Glutamatergic neuron (in vitro differentiated cells): ENCODE data around the gene HIVEP2. TPM values are rescaled to one million over a fixed set of nuclear protein-coding genes. Genes with fewer than 3 reads are reported as not detected.

Experiments
- DNase-seq: peaks from one replicate; pipeline ENCODE4 v3.0.0; 2022
- H3K27ac Mint-ChIP-seq: one replicate; pipeline ENCODE4 v1.8.0; 2020; ENCODE audit warnings: mild to moderate bottlenecking, mixed read lengths, inconsistent platforms; ENCODE audit not compliant: unreplicated experiment
- H3K27me3 Mint-ChIP-seq: one replicate; pipeline ENCODE4 v1.8.0; 2020; ENCODE audit warnings: mild to moderate bottlenecking, moderate library complexity, mixed read lengths, inconsistent platforms; ENCODE audit not compliant: unreplicated experiment
- H3K36me3 Mint-ChIP-seq: one replicate; pipeline ENCODE4 v1.8.0; 2020; ENCODE audit warnings: mild to moderate bottlenecking, mixed read lengths, inconsistent platforms; ENCODE audit not compliant: unreplicated experiment
- H3K4me1 Mint-ChIP-seq: one replicate; pipeline ENCODE4 v1.8.0; 2020; ENCODE audit warnings: mild to moderate bottlenecking, low read depth, mixed read lengths, inconsistent platforms; ENCODE audit not compliant: unreplicated experiment
- H3K4me3 Mint-ChIP-seq: one replicate; pipeline ENCODE4 v1.8.0; 2020; ENCODE audit warnings: mild to moderate bottlenecking, mixed read lengths, inconsistent platforms; ENCODE audit not compliant: unreplicated experiment
- H3K9me3 Mint-ChIP-seq: one replicate; pipeline ENCODE4 v1.8.0; 2020; ENCODE audit warnings: mild to moderate bottlenecking, moderate library complexity, mixed read lengths, inconsistent platforms; ENCODE audit not compliant: unreplicated experiment
- total RNA-seq: library from RNA; stranded (reverse); fragmentation: NEBNext Ultra II Directional; extraction: Animal tissue kit (Norgen Biotek cat#: 25700); gene quantifications from one replicate; pipeline ENCODE4 v1.2.1, GENCODE V29; 2021; ENCODE audit not compliant: unreplicated experiment
- TF ChIP-seq, protein P1 (sequence below): fragments of 200-600 bp; sonication (generic); IDR thresholded peaks from one replicate; pipeline ENCODE4 v1.5.0; 2021; ENCODE audit not compliant: partially characterized antibody, unreplicated experiment

Gene HIVEP2
- total RNA-seq, 1 donor from 2014 or later = 2.6 TPM

DNA sequence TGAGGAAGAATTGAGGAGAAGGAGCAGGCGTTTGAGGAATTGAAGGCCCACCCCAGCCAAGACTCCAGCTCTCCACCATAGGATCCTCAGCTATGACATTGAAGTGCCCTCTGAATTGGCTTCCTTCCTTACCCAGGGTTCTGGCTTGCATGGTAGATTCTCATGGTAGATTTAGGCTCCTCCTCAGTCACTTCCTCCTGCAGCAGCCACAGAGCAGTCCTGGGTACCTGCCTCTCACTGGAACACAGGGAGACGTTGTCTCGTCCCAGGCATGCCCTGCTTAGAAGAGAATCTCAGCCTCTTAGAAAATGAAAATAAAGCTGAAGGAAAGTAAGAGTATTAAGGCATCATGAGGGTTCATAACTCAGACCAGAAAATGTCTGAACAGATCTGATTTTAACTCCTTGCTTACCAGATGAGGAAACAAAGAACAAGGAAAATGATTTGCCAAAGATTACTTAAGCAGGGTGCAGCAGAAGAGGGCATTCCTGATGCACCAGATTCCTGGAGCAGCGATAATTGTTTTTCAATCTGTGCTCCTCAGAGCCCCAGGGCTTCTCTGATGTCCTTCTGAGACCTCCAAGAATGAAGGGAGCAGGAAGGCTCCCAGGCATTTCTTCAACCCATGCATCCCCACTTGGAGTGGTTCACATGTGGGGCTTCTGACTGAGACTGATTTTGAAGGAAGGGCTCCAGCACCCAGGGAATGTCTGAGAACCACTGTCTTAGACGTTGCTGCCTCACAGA lies 219.8 kb downstream of the HIVEP2 start:
- Mint-ChIP-seq H3K9me3 (no peaks in the 10 kb centered on the region), H3K27ac (no peak overlapping the region), H3K4me1 (no peaks in the 10 kb centered on the region), H3K27me3 (peaks cover 2% of the 10 kb centered on the region), H3K36me3 (no peaks in the 10 kb centered on the region), H3K4me3 (no peak overlapping the region)
- DNase-seq = no peak
- TF ChIP-seq, protein P1, sequence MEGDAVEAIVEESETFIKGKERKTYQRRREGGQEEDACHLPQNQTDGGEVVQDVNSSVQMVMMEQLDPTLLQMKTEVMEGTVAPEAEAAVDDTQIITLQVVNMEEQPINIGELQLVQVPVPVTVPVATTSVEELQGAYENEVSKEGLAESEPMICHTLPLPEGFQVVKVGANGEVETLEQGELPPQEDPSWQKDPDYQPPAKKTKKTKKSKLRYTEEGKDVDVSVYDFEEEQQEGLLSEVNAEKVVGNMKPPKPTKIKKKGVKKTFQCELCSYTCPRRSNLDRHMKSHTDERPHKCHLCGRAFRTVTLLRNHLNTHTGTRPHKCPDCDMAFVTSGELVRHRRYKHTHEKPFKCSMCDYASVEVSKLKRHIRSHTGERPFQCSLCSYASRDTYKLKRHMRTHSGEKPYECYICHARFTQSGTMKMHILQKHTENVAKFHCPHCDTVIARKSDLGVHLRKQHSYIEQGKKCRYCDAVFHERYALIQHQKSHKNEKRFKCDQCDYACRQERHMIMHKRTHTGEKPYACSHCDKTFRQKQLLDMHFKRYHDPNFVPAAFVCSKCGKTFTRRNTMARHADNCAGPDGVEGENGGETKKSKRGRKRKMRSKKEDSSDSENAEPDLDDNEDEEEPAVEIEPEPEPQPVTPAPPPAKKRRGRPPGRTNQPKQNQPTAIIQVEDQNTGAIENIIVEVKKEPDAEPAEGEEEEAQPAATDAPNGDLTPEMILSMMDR = no peak

DNA sequence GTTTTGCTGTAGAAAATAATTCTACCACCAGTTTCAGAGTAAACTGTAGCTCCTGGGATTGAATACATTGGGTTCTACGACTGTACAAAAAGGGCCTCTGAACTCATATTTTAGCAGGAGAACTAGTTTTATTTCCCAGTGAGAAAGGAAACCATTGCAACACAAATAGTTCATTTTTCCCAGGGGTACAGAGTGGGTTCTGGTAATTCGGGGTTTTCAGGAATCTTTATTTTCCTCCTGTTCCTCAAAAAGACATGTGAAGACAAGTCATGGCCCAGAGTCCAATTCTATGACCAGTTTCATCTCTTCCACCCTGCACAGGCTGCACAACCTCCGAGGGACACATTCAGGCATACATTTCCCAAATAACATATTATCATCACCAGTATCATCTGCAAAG lies 222.1 kb downstream of the HIVEP2 start:
- Mint-ChIP-seq H3K27ac (no peak overlapping the region), H3K4me1 (no peaks in the 10 kb centered on the region), H3K9me3 (peaks cover 3% of the 10 kb centered on the region), H3K27me3 (peaks cover 2% of the 10 kb centered on the region), H3K4me3 (no peak overlapping the region), H3K36me3 (peaks cover 9% of the 10 kb centered on the region)
- TF ChIP-seq, protein P1 = no peak
- no peak for DNase-seq

DNA sequence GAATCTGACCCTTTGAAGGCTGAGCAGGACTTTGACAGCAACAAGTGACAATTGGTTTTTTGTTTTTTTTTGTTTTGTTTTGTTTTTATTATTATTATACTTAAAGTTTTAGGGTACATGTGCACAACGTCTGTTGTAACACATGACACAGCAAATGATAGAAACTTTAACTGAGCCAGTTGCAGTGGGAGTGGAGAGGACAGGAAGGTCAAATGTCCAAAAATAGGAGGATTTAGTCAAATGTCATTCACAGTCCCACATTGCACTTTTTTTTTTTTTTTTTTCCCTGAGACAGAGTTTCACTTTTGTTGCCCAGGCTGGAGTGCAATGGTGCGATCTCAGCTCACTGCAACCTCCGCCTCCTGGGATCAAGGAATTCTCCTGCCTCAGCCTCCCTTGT lies 223.0 kb downstream of the HIVEP2 start:
- H3K36me3 Mint-ChIP-seq = peaks cover 9% of the 10 kb centered on the region
- peaks cover 2% of the 10 kb centered on the region for H3K27me3 Mint-ChIP-seq
- H3K9me3 Mint-ChIP-seq = peaks cover 3% of the 10 kb centered on the region
- no peaks in the 10 kb centered on the region for H3K4me1 Mint-ChIP-seq
- no peak overlapping the region for H3K27ac Mint-ChIP-seq
- no peak overlapping the region for H3K4me3 Mint-ChIP-seq
- TF ChIP-seq, protein P1 = no peak
- DNase-seq = no peak

DNA sequence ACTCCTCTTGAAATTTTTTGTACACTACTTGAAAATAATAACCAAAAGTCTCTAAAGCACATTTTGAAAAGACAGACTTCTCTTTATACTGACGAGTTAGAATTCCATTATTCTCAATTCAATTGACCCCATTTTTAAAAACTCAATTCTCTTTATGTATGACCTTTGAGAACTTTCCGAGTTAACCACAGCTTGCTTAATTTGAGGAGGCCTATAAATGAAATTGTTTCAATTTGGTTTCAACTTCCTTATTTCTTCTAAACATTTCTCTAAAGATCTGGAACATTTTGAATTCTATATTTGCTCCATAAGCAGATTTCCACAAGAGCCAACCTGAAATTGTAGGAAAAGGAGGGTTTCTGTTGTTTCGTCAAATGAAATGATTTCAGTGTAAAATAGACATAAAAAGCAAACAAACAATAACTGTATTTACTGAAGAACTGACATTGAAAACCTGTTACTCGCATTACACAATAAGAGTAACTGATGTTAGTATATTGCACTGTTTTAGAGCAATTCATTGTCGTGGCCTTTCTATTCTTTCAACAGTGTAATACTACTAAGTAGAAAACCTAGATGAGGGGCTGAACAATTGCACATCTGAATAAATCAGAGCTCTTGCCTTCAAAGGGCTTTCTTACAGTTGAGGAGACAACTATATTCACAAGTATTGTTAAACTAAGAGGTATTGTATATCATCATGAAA lies 223.6 kb downstream of the HIVEP2 start:
- Mint-ChIP-seq H3K4me1 (no peaks in the 10 kb centered on the region), H3K36me3 (peaks cover 9% of the 10 kb centered on the region), H3K27ac (no peak overlapping the region), H3K4me3 (no peak overlapping the region), H3K27me3 (no peaks in the 10 kb centered on the region), H3K9me3 (peaks cover 3% of the 10 kb centered on the region)
- no peak for DNase-seq
- TF ChIP-seq, protein P1 = no peak

DNA sequence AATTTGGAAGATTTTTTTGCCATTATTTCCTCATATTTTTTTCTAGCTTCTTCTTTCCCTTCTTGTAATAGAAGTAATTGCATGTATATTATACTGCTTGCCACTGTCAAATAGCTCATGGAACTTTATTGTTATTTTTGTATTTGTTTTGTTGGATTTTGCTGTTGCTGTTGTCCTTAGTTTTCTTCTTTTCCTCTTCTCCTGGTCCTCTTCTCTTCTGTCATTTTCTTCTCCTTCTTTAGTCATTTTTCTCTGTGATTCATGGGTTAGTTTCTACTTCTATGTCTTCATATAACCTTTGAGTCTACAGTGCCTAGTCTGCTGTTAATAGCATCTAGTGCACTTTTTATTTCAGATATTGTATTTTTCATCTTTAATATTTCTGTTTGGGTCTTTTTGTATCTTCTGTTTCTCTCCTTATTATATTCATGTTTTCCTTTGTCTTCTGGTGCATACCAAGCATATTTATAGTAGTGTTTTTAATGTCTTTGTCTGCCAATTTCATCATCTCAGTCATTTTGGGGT lies 226.2 kb downstream of the HIVEP2 start:
- peaks cover 9% of the 10 kb centered on the region for H3K36me3 Mint-ChIP-seq
- TF ChIP-seq, protein P1 = no peak

More for the DNA sequence above, 226.2 kb downstream of the HIVEP2 start:
- Mint-ChIP-seq H3K27ac (no peak overlapping the region), H3K4me1 (no peaks in the 10 kb centered on the region), H3K4me3 (no peak overlapping the region), H3K9me3 (peaks cover 3% of the 10 kb centered on the region), H3K27me3 (no peaks in the 10 kb centered on the region)
- no peak for DNase-seq
